Suppressor macrophage treated with lipopolysaccharide for 4 hours (primary cell): ENCODE data around the gene DHRS1.
A peak's percentile ranks its signal among the peaks of the same experiment; 100 is the strongest.

Source experiments
- DNase-seq: peaks from one replicate; pipeline ENCODE4 v3.0.0-alpha.2; 2020

DHRS1 gene

DNA sequence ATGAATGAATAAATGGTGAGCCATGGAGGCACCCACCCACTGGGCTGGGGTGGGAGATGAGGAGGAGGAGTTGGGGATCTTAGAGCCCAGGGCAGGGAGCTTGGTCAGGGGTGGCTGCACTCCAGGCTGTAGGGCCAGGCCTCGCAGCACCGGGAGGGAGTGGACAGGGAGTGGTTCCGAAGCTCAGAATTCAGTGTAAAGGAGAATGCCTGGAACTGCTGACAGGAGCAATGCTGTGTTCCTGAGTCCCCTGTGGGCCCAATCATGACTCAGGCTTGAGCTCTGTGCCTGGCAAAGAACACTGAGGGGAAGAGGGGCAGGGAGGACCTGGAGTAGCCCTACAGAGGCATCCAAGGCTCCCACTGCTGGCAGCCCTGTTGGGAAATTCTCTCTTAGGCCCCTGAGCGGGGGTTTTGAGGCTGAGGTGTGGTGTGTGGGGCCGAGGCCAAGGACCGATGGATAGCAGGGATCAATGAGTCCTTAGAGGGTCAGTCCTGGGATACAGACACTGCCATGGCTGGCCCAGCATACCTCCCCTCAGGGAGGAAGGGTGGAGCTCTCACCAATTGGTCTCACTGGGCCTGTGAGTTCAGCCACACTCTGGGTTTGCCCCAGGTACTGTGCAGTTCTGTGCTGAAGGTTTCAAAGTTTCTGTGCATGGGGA lies 18.7 kb downstream of the DHRS1 start:
- DNase-seq = no peak

DNA sequence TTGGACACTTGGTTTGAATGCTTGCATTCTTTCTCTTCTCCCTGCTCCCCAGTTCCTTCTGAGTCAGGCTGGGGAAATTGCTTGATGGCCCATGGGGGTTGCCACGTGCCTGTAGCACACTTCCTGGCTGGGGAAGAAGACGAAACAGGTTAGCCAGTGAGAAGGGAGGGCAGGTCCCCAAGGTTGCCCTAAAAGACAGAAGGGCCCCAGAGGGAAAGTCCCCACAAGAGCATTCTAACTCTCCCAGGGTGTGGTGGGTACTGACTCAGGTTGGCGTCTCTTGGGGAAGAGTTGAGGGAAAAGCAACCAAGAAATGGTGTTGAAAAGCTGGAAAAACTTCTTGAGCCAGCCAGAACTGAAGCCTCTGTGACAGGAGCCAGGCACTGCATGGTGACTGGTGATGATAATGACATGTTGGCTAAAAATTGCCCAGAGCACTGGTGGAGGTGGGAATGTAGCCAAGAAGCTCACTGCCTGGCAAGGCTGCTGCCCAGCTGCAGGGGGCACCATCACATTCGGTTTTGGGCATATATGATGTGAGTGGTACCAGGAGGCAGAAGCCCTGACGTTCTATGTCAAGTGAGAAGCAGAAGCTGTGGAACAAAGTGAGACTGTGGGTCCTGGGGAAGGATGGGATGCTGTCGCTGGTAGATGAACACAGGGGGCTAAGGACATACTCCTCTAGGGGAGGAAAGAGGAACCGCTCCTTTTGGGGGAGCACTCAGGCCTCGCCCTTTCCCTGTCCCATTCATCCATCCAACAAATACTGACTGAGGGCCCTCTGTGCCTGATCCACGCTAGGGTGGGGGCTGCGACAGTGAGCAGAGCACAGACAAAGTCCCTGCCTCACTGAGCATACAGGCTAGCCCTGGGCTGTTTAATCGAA lies 20.0 kb downstream of the DHRS1 start:
- DNase-seq = peak; percentile 70

DNA sequence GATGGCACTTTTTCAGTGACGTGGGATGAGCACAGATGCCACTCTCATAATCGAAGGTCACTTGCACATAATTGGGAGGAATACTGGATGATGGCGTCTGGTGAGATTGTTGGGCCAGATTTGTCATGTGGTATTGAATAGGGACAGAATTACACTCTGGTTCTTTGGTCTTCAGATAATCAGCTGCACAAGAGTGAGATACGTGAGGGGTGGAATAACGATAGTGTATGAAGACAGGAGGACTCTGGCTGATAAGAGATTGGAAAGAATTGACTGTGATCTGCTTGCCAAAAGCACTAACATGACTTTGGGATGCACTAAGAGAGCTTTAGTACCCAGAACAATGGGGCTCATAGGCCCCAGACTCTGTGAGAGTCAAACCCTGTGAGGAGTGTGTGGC lies 21.2 kb downstream of the DHRS1 start:
- no peak for DNase-seq

DNA sequence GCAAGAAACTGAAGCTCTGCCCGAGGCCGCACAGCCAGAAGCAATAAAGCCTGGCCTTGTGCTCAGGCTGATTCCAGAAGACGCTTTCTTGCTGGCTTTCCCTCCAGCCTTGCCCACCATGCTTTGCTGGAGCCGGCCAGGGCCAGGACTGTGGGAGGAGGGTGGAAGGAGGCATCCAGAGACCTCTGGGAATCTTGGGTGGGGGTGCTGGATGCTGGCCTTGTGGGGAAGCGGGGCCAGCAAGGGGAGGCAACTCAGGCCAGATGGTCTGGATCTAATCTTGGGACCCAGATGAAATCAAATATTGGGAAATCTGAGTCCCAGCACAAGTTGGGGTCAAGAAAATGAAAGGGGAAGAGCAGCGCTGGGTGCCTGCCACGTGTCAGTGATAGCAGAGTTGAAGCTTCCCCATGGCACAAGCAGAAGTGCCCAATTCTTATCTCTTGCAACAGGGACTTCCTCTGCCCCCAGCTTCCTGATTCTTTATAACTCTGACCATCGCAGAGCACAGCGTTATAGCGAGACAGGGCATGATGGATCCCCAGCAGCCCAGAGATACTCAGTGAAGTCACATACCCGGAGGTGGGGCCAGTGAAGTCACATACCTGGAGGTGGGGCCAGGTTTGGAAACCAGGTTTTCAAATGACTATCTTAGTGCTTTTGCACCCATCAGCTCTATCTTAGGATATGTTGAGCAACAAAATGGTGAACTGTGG lies 21.8 kb downstream of the DHRS1 start:
- peak; percentile 84 for DNase-seq

DNA sequence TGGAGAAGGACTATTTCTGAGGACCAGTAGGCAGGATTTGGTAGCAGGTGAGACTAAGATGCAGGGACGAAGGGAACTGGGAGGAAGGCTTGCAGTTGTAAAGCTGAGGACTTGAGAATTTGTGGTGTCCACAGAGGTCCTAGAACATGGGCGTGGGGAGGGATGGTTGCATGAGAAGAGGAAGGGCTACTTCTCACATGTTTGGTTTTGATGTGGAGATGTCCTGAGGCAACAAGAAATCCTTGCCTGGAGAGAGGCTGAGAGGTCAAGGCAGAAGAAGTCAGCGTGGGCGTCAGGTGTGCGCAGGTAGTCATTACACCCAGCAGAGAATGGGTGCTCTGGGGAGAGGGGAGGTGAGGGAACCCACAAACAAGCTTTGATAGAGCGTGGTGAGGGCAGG lies 22.5 kb downstream of the DHRS1 start:
- no peak for DNase-seq

DNA sequence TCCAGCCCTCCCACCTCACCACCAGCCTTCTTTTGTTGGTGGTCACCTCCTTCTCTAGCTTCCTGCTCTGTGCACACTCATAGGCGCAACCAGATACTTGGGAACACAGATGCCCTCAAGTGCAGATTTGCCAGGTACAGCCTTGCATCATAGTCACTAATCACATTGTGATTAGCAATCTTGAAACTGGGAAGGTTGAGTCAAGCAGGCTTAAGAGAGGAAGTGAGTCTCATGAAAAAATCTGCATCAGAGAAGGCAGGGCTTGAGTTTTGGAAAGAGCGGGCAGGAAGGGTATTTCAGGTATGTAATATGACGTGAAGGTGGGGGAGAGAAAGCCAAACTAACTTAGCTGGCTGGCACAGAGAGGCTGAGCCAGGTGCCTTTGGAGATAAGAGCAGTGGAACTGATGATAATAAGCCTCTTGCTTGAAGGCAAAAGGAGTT lies 25.5 kb downstream of the DHRS1 start:
- DNase-seq = peak; percentile 87

DNA sequence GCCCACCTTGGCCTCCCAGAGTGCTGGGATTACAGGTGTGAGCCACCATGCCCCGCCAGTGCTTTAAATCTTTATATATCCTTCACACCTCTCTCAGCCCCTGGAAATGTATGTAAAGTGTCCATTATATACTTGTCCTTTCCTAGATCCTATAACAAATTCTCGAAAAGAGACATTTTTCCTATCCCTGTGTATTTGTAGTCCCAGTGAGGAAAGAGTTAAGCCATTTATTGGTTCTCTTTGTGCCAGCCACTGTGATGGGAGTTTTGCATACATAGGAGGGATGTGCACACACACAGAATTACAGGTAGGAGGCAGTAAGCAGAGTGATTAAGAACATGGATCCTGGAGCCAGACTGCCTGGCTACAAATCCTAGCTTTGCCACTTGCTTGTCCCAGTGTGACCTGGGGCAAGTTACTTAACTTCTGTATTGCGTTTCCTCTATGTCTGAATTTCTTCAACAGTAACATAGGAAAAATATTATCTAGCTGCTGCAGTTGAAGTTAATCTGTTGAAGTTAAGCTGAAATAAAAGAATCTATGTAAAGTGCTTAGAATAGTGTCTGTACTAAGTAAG lies 26.1 kb downstream of the DHRS1 start:
- DNase-seq = peak; percentile 32

DNA sequence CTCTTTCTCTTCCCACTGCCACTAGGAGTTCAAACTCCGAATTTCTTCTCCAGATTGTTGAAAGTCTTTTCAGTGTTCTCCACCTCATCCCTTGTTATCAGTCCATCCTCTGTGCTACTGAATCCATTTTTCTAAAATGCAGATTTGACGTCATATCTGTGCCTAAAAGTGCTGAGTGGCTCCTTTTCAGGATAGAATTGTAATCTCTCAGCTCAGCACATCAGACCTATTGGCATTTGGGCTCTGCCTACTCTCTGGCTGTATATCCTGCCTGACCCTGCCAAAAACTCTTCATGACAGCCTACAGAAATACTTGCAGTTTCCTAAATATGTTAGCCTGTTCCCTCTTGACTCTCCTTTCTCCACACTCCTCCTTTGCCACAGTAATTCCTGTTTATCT lies 27.1 kb downstream of the DHRS1 start:
- DNase-seq = no peak

DNA sequence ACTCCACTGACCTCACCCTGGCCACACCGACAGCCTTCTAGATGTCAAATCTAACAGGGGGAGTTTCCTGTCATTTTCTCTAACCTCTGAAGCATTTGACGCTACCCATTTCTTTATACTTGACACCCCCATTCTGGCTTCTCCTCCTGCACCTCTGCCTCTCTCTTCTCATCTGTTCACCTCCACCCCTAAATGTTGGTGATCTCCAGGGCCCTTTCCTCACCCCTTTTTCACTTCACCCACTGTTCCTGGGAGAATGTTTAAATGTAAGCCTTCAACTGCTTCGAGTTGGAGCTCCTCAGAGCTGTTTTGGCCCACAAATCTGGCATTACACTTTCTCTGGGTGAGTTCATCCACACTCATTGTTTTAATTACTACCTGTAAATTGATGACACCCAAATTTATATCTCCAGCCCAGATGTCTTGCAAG lies 27.7 kb downstream of the DHRS1 start:
- no peak for DNase-seq

DNA sequence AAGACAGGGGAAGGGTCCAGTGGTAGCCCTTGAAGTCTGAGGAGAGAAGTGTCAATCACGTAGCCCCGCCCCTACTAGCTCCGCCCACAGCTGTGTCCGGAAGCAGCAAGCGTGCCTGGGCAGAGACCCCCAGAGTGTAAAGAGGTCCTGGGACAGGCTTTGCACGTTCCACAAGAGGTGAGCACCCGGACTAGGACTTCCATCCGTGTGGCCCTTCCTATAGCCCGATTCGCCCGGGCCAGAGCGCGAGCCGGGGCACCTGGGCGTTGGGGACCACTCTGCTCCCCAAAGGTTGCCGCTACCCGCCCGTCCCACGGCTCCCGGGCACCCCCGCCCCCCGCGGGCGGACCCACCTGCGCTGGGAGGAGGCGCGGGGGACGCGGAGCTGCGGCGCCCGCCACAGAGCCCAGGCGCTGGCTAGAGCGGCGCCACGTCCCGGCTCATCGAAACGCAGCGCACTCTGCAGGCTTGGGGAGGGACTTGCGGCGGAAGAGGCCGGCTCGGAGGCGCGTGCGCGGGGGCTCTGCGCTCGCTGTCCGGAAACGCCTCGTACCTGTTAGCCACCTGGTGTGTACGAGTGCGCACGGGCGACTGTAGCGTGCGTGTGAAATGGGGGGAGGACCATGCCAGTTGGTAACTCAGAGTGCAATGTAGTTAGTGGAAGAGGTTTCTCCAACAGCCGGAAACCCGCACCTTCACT lies 28.3 kb downstream of the DHRS1 start, which contains the start of gene RABGGTA:
Gene RABGGTA (minus strand): TSS at position 464 of the 700 bp plus-strand sequence. CDS start 482 bp downstream, outside the sequence.
- DNase-seq = peak; percentile 91

DNA sequence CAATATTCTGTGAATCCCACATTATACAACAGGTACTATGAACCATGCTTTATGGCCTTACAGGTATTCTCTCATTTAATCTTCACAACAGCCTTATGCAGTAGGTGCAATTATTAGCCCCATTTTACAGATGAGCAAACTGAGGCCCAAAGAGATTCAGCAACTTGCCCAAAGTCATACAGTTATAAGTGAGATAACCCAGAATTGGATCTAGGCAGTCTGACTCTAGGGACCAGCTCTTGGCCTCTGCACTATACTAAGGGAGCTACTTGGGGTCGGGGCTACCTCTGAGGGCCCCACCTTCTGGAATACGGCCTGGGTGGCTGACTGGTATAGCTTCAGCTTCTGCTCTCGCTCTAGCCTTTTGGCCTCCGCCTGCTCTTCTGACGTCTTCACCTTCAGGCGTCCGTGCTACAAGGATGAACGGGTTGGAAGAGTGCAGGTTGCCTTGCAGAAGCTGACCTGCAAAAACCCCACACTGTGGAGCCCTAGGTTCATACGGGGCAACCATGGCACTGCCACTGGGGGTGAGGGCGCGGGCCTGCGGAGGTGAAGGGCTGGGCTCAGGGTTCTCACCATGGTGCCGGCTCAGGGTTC lies 28.9 kb downstream of the DHRS1 start:
- DNase-seq = no peak

DNA sequence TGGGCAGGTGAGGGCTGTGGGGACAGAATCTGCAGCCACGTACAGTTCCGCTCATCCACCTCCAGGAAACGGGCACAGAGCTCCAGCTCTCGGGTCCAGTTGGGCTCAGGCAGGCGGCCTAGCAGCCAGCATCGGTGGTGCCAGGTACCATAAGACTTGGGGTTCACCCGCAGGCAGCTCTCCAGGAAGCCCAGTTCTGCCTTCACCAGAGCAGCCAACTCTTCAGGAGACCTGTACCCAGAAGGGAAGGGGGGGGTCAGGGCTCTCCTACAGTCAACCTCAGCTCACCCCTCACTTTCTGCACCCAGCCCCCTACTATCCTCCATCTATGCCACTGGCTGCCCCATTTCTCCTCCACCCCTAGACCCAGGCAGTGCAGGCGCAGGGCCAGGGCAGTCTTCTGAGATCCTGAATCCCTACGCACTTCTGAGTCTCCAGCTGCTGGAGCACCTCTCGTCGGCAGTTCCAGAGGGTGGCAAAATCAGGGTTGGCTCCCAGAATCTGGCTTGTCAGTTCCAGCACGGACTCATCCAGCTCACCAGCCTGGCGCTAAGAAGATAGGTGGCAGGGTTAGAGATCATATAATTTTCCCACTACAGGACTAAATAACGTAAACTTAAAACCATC lies 29.6 kb downstream of the DHRS1 start:
- no peak for DNase-seq

DNA sequence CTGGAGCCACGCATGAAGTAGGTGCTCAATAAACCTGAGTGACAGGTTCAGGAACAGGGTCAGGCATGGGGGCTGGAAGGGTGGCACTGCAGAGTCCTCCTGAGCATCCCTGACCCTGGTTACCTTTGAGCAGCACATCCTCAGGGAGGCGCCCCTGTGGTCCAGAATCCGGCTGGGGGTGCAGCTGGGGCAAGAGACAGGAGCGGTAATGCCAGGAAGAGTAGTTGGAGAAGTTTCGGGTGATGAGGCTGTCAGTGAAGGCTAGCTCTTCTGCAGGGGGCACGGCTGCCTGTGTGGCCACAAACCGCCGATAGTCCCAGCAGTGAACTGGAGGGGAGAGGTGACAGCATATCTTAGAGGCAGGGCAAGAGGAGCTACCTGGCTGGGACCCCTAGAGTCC lies 30.2 kb downstream of the DHRS1 start:
- DNase-seq = no peak

DNA sequence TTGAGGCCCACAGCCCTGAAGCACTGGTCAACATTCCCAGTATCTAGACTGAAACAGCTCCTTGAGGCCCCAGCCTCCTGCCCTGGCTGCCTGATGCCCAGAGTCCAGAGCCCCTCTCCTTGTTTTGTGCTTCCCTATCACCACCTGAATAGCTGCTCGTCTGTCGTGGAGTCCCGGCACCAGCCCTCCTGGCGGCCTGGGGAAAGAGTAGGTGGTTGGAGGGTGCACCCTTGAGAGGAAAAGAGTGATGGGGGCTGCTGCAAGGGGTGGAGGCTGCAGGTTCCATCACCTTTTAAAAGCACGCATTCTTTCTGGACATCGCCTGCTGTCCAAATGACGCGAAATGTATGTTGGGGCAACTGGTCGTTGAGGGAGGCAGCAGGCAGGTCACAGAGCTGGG lies 31.4 kb downstream of the DHRS1 start:
- DNase-seq = no peak

DNA sequence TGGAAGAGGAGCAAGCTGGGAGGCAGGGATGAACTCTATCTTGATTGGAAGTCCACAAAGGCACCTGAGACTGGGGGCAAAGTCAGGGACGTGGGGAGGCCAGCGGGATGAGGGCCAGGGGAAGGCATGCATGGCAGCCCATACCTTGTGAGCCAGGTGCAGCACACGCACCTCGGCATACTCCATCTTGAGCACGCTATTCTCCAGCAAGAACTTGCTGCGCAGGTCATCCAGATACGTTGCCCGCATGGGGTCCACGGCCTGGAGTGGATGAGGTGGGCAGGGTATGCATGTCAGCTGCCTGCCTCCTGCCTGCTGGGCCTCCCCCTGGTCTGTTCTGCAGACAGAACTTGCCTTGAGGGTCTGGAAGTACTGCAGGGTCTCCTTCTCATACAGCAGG lies 32.1 kb downstream of the DHRS1 start:
- DNase-seq = no peak

DNA sequence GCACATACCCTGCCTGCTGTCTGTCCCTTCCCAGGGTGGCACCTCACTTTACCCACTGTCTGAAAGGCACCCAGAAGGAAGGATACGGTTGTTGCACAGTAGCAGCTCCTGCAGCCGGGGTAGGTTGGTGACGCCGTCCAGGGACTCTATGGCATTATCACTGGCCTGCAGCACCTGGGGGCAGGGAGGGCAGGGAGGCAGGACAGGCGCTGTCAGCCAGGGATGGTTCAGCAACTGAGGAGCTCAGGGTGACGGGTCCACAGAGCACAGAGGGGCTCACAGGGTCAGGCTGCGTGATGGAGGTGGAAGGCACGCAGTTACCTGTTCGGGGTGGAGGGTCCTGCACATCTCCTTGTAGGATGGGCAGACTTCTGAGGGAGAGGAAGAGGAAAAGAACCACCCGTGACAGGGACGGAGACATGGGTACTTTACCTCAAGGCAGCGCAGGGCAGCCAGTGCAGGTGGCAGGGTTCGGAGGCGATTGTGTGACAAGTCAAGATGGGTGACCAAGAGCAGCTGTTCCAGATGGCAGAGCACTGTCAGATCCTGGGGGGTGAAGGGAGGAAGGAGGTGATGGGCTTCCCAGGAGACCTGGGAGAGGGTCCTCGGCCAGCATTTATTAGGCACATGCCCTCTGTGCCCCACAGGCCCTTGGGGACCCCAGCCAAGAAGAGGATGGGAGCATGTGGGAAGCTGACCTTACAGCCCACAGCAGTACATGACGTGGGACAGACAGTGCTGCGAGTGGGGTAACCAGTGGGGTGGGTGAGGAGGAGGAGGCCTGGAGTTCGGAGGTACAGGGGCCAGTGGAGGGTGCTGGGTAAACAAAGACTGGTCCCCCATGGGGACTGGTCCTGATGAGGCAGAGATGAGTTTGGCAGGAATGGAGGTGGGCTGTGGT lies 33.0 kb downstream of the DHRS1 start:
- no peak for DNase-seq

DNA sequence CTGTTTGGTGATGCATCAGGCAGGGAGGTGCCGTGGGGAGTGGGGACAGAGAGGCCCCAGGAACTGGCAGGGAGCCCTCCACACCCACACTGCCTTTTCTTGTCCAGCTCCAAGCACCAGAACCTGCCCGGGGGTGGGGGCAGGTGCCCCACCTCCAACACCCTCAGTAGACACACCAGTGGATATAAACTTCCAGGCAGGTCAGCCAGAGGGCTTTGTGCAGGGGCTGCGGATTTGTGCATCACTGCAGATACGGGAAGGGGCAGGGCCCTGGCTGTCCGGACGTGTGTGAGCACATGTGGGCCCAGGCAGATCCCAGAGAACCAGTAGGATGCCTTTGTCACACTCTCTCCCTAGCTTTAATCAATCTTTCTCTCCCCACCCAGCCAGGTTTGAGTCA lies 35.3 kb downstream of the DHRS1 start:
- no peak for DNase-seq

DNA sequence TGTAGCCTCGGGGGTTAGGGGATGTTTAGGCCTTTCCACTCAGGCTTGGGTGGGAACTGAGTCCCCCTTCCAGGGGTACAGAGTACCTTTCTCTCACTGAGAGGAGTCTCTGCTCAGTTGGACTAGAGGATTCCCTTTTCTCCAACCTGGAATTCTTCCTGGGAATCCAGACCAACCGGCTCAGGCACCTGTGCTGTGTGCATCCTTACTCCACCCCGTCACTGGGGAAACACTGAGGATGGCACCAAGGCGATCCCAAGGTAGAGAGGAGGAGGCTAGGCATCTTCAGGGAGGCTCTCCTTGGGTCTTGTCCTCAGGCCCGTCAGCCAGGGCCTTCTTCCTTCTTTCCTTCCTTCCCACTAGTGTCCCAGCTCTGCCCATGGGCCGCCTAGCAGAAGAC lies 35.7 kb downstream of the DHRS1 start:
- no peak for DNase-seq

DNA sequence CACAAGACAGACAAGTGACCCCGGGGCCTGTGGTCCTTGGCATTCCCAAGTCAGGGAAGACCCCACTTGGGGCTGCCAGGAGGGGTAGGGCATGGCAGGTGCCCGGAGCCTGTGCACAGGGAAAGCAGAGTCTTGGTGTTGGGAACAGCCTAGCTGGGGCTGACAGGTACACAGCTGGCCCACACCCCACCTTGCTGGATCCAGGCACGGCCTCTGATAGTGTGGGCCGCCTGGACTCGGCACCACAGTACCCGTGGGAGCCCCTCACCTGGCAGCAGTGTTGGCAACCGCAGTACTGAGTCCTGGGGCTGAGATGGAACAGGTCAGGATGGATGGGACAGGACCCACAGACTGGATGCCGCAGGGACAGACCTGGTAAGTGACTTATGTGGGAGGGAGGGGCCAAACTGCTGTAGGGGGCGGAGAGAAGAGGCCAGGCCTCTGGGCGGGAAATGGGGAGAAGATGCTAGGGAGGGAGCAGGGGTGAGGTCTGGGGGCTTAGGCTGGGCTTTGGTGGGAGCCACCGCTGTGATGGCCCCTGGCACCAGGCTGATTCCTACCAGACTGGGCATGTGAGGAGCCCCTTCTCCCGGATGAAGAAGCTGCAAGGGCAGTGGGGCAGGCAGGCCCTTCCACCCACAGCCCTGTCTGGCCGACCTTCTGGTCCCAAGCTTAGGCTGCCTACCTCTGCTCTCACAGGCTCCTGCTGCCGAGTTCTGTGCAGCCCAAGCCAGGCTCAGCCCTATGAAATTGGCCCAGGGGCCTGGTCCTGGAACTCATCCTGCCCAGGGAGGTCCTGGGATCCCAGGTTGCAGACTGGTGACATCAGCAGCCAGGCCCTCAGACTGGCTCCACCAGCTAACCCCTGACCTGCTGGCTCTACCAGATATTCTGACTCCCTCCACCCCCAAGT lies 36.5 kb downstream of the DHRS1 start, which contains the start of gene TGM1:
Gene TGM1 (minus strand): TSS at position 357 of the 913 bp plus-strand sequence. CDS start 825 bp downstream, outside the sequence.
- DNase-seq = no peak
